ENCODE results near the gene PTGER2. TPM values are rescaled to one million over a fixed set of nuclear protein-coding genes. Genes with fewer than 3 reads are reported as not detected.

PTGER2 gene
- total RNA-seq, 1 donor = 3.3 TPM

GRCh38 chr14:52312931-52313355, 1.2 kb upstream of the PTGER2 start:
- TF ChIP-seq, protein P1, sequence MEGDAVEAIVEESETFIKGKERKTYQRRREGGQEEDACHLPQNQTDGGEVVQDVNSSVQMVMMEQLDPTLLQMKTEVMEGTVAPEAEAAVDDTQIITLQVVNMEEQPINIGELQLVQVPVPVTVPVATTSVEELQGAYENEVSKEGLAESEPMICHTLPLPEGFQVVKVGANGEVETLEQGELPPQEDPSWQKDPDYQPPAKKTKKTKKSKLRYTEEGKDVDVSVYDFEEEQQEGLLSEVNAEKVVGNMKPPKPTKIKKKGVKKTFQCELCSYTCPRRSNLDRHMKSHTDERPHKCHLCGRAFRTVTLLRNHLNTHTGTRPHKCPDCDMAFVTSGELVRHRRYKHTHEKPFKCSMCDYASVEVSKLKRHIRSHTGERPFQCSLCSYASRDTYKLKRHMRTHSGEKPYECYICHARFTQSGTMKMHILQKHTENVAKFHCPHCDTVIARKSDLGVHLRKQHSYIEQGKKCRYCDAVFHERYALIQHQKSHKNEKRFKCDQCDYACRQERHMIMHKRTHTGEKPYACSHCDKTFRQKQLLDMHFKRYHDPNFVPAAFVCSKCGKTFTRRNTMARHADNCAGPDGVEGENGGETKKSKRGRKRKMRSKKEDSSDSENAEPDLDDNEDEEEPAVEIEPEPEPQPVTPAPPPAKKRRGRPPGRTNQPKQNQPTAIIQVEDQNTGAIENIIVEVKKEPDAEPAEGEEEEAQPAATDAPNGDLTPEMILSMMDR (IDR thresholded peaks at IDR 0.05; ENCODE audit: extremely low read depth, low read depth, low read length) = no peak
- peaks cover 4% of the 10 kb centered on the region for H4K20me1 ChIP-seq (ENCODE audit: insufficient read depth, low read length)
- peak overlapping the region; percentile 91 for H2AFZ ChIP-seq (ENCODE audit: low read length)
- DNase-seq (ENCODE audit: insufficient read length, low spot score, missing footprints) = peak; percentile 66
- H3K27ac ChIP-seq (ENCODE audit: low read depth, low read length) = peak overlapping the region; percentile 75
- peak overlapping the region; percentile 81 for H3K4me3 ChIP-seq (ENCODE audit: insufficient read depth, low read length)
- peak overlapping the region; percentile 86 for H3K4me2 ChIP-seq (ENCODE audit: insufficient read depth, low read length)
- H3K27me3 ChIP-seq (ENCODE audit: insufficient read depth, low read length) = no peaks in the 10 kb centered on the region
- peaks cover 30% of the 10 kb centered on the region for H3K79me2 ChIP-seq (ENCODE audit: insufficient read depth, low read length)
- H3K9me3 ChIP-seq (ENCODE audit: low read depth, low read length) = no peaks in the 10 kb centered on the region
- peaks cover 34% of the 10 kb centered on the region for H3K4me1 ChIP-seq (ENCODE audit: insufficient read depth, low read length)
- H3K36me3 ChIP-seq (ENCODE audit: insufficient read depth, low read length) = no peaks in the 10 kb centered on the region

DNA sequence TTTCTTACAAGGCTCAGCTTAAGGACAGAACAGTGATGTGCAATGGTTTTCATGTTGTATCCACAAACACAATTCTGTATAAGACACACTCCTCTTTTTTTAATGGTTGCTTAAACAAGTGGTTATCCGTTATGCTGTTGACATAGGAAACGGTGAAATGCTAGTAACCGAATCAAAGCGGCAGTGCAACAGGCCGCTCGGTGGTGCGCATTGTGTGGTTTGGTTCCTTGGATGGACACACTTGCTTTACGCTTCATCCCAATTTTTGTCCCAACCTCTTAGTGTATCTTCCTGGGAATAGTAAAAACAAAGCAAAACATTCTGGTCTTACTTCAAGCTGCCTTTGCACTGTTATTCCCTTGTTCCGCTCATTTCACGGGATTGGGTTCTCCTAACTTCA, 650 bp upstream of the PTGER2 start:
- Histone ChIP-seq H2AFZ (ENCODE audit: low read length) (peak overlapping the region; percentile 91), H4K20me1 (ENCODE audit: insufficient read depth, low read length) (peaks cover 4% of the 10 kb centered on the region), H3K9me3 (ENCODE audit: low read depth, low read length) (no peaks in the 10 kb centered on the region), H3K4me3 (ENCODE audit: insufficient read depth, low read length) (peak overlapping the region; percentile 81), H3K4me1 (ENCODE audit: insufficient read depth, low read length) (peaks cover 38% of the 10 kb centered on the region), H3K79me2 (ENCODE audit: insufficient read depth, low read length) (peaks cover 31% of the 10 kb centered on the region), H3K36me3 (ENCODE audit: insufficient read depth, low read length) (no peaks in the 10 kb centered on the region), H3K4me2 (ENCODE audit: insufficient read depth, low read length) (peak overlapping the region; percentile 86), H3K27ac (ENCODE audit: low read depth, low read length) (peak overlapping the region; percentile 75), H3K27me3 (ENCODE audit: insufficient read depth, low read length) (no peaks in the 10 kb centered on the region)
- DNase-seq (ENCODE audit: insufficient read length, low spot score, missing footprints) = no peak
- TF ChIP-seq, protein P1 (IDR thresholded peaks at IDR 0.05; ENCODE audit: extremely low read depth, low read depth, low read length) = no peak

DNA sequence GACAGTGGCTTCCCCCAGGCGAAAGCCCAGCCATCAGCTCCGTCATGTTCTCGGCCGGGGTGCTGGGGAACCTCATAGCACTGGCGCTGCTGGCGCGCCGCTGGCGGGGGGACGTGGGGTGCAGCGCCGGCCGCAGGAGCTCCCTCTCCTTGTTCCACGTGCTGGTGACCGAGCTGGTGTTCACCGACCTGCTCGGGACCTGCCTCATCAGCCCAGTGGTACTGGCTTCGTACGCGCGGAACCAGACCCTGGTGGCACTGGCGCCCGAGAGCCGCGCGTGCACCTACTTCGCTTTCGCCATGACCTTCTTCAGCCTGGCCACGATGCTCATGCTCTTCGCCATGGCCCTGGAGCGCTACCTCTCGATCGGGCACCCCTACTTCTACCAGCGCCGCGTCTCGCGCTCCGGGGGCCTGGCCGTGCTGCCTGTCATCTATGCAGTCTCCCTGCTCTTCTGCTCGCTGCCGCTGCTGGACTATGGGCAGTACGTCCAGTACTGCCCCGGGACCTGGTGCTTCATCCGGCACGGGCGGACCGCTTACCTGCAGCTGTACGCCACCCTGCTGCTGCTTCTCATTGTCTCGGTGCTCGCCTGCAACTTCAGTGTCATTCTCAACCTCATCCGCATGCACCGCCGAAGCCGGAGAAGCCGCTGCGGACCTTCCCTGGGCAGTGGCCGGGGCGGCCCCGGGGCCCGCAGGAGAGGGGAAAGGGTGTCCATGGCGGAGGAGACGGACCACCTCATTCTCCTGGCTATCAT, 663 bp downstream of the PTGER2 start:
- peaks cover 4% of the 10 kb centered on the region for H4K20me1 ChIP-seq (ENCODE audit: insufficient read depth, low read length)
- no peaks in the 10 kb centered on the region for H3K36me3 ChIP-seq (ENCODE audit: insufficient read depth, low read length)
- TF ChIP-seq, protein P1 (IDR thresholded peaks at IDR 0.05; ENCODE audit: extremely low read depth, low read depth, low read length) = no peak
- peaks cover 48% of the 10 kb centered on the region for H3K4me1 ChIP-seq (ENCODE audit: insufficient read depth, low read length)
- peak overlapping the region; percentile 81 for H3K4me3 ChIP-seq (ENCODE audit: insufficient read depth, low read length)
- peak overlapping the region; percentile 51 for H3K27ac ChIP-seq (ENCODE audit: low read depth, low read length)
- peak overlapping the region; percentile 88 for H2AFZ ChIP-seq (ENCODE audit: low read length)
- peak; percentile 89 for DNase-seq (ENCODE audit: insufficient read length, low spot score, missing footprints)
- peak overlapping the region; percentile 86 for H3K4me2 ChIP-seq (ENCODE audit: insufficient read depth, low read length)
- H3K79me2 ChIP-seq (ENCODE audit: insufficient read depth, low read length) = peaks cover 39% of the 10 kb centered on the region
- no peaks in the 10 kb centered on the region for H3K9me3 ChIP-seq (ENCODE audit: low read depth, low read length)
- H3K27me3 ChIP-seq (ENCODE audit: insufficient read depth, low read length) = no peaks in the 10 kb centered on the region

DNA sequence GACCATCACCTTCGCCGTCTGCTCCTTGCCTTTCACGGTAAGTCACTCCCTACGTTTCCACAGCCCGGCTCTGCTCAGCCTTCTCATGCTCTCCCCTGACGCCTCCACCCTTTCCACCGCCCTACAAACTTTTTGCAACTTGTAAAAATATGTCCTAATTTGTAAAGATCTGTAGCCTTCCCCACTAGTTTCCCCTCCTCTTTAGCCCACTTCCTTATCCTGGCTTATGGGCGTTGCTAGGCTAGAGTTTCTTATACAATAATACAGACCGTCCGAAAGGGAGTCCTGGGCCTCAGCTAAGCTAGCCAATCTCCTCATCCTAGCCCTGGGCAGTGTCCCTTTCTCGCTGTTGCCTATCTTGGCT, 1.2 kb downstream of the PTGER2 start:
- H3K27ac ChIP-seq (ENCODE audit: low read depth, low read length) = peak overlapping the region; percentile 51
- H3K4me2 ChIP-seq (ENCODE audit: insufficient read depth, low read length) = peak overlapping the region; percentile 86
- H4K20me1 ChIP-seq (ENCODE audit: insufficient read depth, low read length) = peaks cover 4% of the 10 kb centered on the region
- peaks cover 44% of the 10 kb centered on the region for H3K79me2 ChIP-seq (ENCODE audit: insufficient read depth, low read length)
- TF ChIP-seq, protein P1 (IDR thresholded peaks at IDR 0.05; ENCODE audit: extremely low read depth, low read depth, low read length) = no peak
- H3K36me3 ChIP-seq (ENCODE audit: insufficient read depth, low read length) = no peaks in the 10 kb centered on the region
- H3K27me3 ChIP-seq (ENCODE audit: insufficient read depth, low read length) = no peaks in the 10 kb centered on the region
- DNase-seq (ENCODE audit: insufficient read length, low spot score, missing footprints) = peak; percentile 13
- peaks cover 48% of the 10 kb centered on the region for H3K4me1 ChIP-seq (ENCODE audit: insufficient read depth, low read length)
- peak overlapping the region; percentile 81 for H3K4me3 ChIP-seq (ENCODE audit: insufficient read depth, low read length)
- H3K9me3 ChIP-seq (ENCODE audit: low read depth, low read length) = no peaks in the 10 kb centered on the region
- peak overlapping the region; percentile 88 for H2AFZ ChIP-seq (ENCODE audit: low read length)

Data from osteoblast (primary cell).